GM23338 (cell line): ENCODE measurements around the gene TOMM5. TPM values are rescaled to one million over a fixed set of nuclear protein-coding genes. Genes with fewer than 3 reads are reported as not detected.

ENCODE experiments used
- ATAC-seq: fragments of 200-7000 bp; cut with Tn5 transposase; 3 replicates; pipeline ENCODE4 v1.9.1; 2020
- DNase-seq: peaks from one replicate; pipeline ENCODE4 v3.0.0-alpha.2; 2015; ENCODE audit warnings: low spot score
- H2AFZ ChIP-seq: fragments of 200-600 bp; sonication (generic); 2 replicates; pipeline ENCODE4 v1.8.0; 2016; ENCODE audit warnings: antibody characterized with exemption, mild to moderate bottlenecking, moderate library complexity
- H3F3A ChIP-seq: fragments of 200-600 bp; sonication (generic); replicated peaks from 2 replicates; pipeline ENCODE4 v1.8.0; 2017; ENCODE audit warnings: antibody characterized with exemption, mixed run types, low read depth
- H3K27ac ChIP-seq: fragments of 200-600 bp; sonication (generic); 2 replicates; pipeline ENCODE4 v1.6.1; 2016; ENCODE audit warnings: low read depth
- H3K27me3 ChIP-seq: fragments of 200-600 bp; sonication (generic); 2 replicates; pipeline ENCODE4 v1.8.0; 2016; ENCODE audit warnings: mild to moderate bottlenecking, mixed run types, moderate library complexity; ENCODE audit not compliant: insufficient read depth
- H3K36me3 ChIP-seq: fragments of 200-600 bp; sonication (generic); 2 replicates; pipeline ENCODE4 v1.8.0; 2016; ENCODE audit warnings: mild to moderate bottlenecking; ENCODE audit not compliant: insufficient read depth
- H3K4me1 ChIP-seq: fragments of 200-600 bp; sonication (generic); 2 replicates; pipeline ENCODE4 v1.8.0; 2016; ENCODE audit warnings: mild to moderate bottlenecking, moderate library complexity; ENCODE audit not compliant: insufficient read depth
- H3K4me2 ChIP-seq: fragments of 200-600 bp; sonication (generic); 2 replicates; pipeline ENCODE4 v1.7.1; 2017; ENCODE audit warnings: mixed run types
- H3K4me3 ChIP-seq: fragments of 200-600 bp; sonication (generic); 2 replicates; pipeline ENCODE4 v1.6.1; 2016; ENCODE audit warnings: mixed run types
- H3K79me2 ChIP-seq: fragments of 200-600 bp; sonication (generic); replicated peaks from 2 replicates; pipeline ENCODE4 v1.8.0; 2017; ENCODE audit warnings: mild to moderate bottlenecking; ENCODE audit not compliant: insufficient read depth
- H3K9me2 ChIP-seq: fragments of 200-600 bp; sonication (generic); 2 replicates; pipeline ENCODE4 v1.8.0; 2017; ENCODE audit not compliant: insufficient read depth
- H4K20me1 ChIP-seq: fragments of 200-600 bp; sonication (generic); replicated peaks from 2 replicates; pipeline ENCODE4 v1.8.0; 2017; ENCODE audit warnings: mild to moderate bottlenecking; ENCODE audit not compliant: insufficient read depth
- H3K27ac Mint-ChIP-seq: 2 replicates; pipeline ENCODE4 v1.8.0; 2020; ENCODE audit warnings: inconsistent platforms, mild to moderate bottlenecking, moderate library complexity, mixed read lengths
- H3K27me3 Mint-ChIP-seq: 3 replicates; pipeline ENCODE4 v1.8.0; 2022; ENCODE audit warnings: low read depth, mild to moderate bottlenecking, moderate library complexity, mixed read lengths, inconsistent platforms; ENCODE audit not compliant: insufficient read depth, poor library complexity
- H3K36me3 Mint-ChIP-seq: 3 replicates; pipeline ENCODE4 v1.8.0; 2021; ENCODE audit warnings: low read depth, mild to moderate bottlenecking, inconsistent platforms, moderate library complexity, mixed read lengths
- H3K4me1 Mint-ChIP-seq: 3 replicates; pipeline ENCODE4 v1.8.0; 2020; ENCODE audit warnings: mild to moderate bottlenecking, inconsistent platforms, mixed read lengths
- H3K4me3 Mint-ChIP-seq: 3 replicates; pipeline ENCODE4 v1.8.0; 2021; ENCODE audit warnings: moderate library complexity, mild to moderate bottlenecking, inconsistent platforms, mixed read lengths
- H3K9me3 Mint-ChIP-seq: 3 replicates; pipeline ENCODE4 v1.8.0; 2020; ENCODE audit warnings: moderate library complexity, mild to moderate bottlenecking, inconsistent platforms, mixed read lengths
- CREB1 ChIP-seq: fragments of 250-450 bp; sonication (Bioruptor Pico); IDR thresholded peaks from 2 replicates; pipeline ENCODE4 v1.5.0; 2020; ENCODE audit warnings: low read depth, mild to moderate bottlenecking, moderate library complexity
- EZH2phosphoT487 ChIP-seq: fragments of 200-600 bp; sonication (generic); IDR thresholded peaks from one replicate; pipeline ENCODE4 v1.8.1; 2018; ENCODE audit warnings: antibody characterized with exemption; ENCODE audit not compliant: unreplicated experiment
- JUNB ChIP-seq: IDR thresholded peaks from one replicate; pipeline ENCODE4 v1.6.1; 2016; ENCODE audit warnings: antibody characterized with exemption; ENCODE audit not compliant: unreplicated experiment
- POLR2AphosphoS5 ChIP-seq: IDR thresholded peaks from 2 replicates; pipeline ENCODE4 v1.6.1; 2016; ENCODE audit warnings: antibody characterized with exemption, low read depth
- STAT1 ChIP-seq: IDR thresholded peaks from one replicate; pipeline ENCODE4 v1.6.1; 2016; ENCODE audit warnings: antibody characterized with exemption; ENCODE audit not compliant: unreplicated experiment
- ZNF114 ChIP-seq: fragments of 250-450 bp; sonication (Bioruptor Pico); IDR thresholded peaks from 2 replicates; pipeline ENCODE4 v1.5.0; 2020; ENCODE audit warnings: mild to moderate bottlenecking, moderate library complexity
- polyA plus RNA-seq: library from polyadenylated mRNA; unstranded; fragments of >200 nt; fragmentation: Nextera tagmentation; extraction: Ambion mirVana; gene quantifications from 2 replicates; pipeline ENCODE4 v1.2.1, GENCODE V29; 2016
- total RNA-seq: library from RNA; depleted of rRNA; stranded (reverse); fragments of >200 nt; shearing (Covaris generic); gene quantifications from 2 replicates; pipeline ENCODE4 v1.2.3, GENCODE V29; 2014
- TF ChIP-seq, protein P1 (sequence below): IDR thresholded peaks from one replicate; pipeline ENCODE4 v1.6.1; 2018; ENCODE audit warnings: antibody characterized with exemption; ENCODE audit not compliant: unreplicated experiment
- TF ChIP-seq, protein P2 (sequence below), 2 experiments: fragments of 200-600 bp in 1 of 2; sonication (generic) in 1 of 2; conservative IDR thresholded peaks; 2 replicates each; pipeline versions ENCODE4 v1.5.1 to v1.6.1; 2016 to 2017; ENCODE audit warnings: antibody characterized with exemption in 2 of 2, low read depth in 2 of 2, mild to moderate bottlenecking in 2 of 2, moderate library complexity in 1 of 2
- TF ChIP-seq, protein P3 (sequence below): IDR thresholded peaks from 2 replicates; pipeline ENCODE4 v1.6.1; 2016; ENCODE audit warnings: antibody characterized with exemption

TOMM5 gene
- total and polyA plus RNA-seq, 2 experiments from 2014 or later = 158 to 529 TPM

DNA sequence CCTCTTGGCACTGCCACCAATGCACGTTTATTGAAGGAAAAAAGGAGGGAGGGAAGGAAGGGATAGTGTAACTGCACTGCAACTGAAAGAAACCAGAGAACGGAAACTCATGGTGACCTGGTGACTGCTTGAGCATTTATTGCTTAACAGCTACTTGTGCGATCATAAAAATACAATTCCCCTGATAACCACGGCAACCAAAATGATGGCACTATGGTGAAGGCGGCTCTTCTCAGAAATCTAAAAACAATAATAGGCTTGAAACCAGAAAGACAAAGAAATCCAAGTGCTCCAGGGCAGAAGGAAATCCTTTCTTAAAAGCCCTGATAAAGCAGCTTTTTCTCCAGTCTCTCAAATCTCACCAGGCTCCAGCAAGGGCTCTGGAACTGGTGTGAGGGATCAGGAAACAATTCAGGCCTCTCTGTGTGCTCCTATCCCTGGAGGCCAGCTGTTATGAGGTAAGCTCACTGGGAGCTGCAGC lies 18.1 kb downstream of the TOMM5 start:
- H3K9me2 ChIP-seq = no peaks in the 10 kb centered on the region
- DNase-seq (peak; percentile 32), ATAC-seq (peak; percentile 21; the same call in 2 of the 3 replicates)
- H3K4me3 ChIP-seq = no peak overlapping the region
- H3K27ac Mint-ChIP-seq = no peak overlapping the region
- H3K27ac ChIP-seq = no peak overlapping the region
- peaks cover 33% of the 10 kb centered on the region for H3K79me2 ChIP-seq
- H3K4me3 Mint-ChIP-seq = peak overlapping the region; percentile 9; the same call in 2 of the 3 replicates
- no peak overlapping the region for H2AFZ ChIP-seq
- peaks cover 21% of the 10 kb centered on the region for H3F3A ChIP-seq
- H3K4me1 Mint-ChIP-seq = peaks cover 44% of the 10 kb centered on the region
- peaks cover 22% of the 10 kb centered on the region for H3K4me1 ChIP-seq
- no peaks in the 10 kb centered on the region for H3K9me3 Mint-ChIP-seq
- H3K27me3 Mint-ChIP-seq = peaks cover 11% of the 10 kb centered on the region
- TF ChIP-seq, protein P1, sequence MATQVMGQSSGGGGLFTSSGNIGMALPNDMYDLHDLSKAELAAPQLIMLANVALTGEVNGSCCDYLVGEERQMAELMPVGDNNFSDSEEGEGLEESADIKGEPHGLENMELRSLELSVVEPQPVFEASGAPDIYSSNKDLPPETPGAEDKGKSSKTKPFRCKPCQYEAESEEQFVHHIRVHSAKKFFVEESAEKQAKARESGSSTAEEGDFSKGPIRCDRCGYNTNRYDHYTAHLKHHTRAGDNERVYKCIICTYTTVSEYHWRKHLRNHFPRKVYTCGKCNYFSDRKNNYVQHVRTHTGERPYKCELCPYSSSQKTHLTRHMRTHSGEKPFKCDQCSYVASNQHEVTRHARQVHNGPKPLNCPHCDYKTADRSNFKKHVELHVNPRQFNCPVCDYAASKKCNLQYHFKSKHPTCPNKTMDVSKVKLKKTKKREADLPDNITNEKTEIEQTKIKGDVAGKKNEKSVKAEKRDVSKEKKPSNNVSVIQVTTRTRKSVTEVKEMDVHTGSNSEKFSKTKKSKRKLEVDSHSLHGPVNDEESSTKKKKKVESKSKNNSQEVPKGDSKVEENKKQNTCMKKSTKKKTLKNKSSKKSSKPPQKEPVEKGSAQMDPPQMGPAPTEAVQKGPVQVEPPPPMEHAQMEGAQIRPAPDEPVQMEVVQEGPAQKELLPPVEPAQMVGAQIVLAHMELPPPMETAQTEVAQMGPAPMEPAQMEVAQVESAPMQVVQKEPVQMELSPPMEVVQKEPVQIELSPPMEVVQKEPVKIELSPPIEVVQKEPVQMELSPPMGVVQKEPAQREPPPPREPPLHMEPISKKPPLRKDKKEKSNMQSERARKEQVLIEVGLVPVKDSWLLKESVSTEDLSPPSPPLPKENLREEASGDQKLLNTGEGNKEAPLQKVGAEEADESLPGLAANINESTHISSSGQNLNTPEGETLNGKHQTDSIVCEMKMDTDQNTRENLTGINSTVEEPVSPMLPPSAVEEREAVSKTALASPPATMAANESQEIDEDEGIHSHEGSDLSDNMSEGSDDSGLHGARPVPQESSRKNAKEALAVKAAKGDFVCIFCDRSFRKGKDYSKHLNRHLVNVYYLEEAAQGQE = no peak
- TF ChIP-seq POLR2AphosphoS5 (no peak), ZNF114 (no peak), STAT1 (no peak)
- TF ChIP-seq, protein P2, sequence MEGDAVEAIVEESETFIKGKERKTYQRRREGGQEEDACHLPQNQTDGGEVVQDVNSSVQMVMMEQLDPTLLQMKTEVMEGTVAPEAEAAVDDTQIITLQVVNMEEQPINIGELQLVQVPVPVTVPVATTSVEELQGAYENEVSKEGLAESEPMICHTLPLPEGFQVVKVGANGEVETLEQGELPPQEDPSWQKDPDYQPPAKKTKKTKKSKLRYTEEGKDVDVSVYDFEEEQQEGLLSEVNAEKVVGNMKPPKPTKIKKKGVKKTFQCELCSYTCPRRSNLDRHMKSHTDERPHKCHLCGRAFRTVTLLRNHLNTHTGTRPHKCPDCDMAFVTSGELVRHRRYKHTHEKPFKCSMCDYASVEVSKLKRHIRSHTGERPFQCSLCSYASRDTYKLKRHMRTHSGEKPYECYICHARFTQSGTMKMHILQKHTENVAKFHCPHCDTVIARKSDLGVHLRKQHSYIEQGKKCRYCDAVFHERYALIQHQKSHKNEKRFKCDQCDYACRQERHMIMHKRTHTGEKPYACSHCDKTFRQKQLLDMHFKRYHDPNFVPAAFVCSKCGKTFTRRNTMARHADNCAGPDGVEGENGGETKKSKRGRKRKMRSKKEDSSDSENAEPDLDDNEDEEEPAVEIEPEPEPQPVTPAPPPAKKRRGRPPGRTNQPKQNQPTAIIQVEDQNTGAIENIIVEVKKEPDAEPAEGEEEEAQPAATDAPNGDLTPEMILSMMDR (conservative IDR thresholded peaks at IDR 0.05; ENCODE audit: low read depth in 2 of 2) = no peak
- H4K20me1 ChIP-seq = peaks cover 4% of the 10 kb centered on the region
- peak overlapping the region; percentile 99 for H3K4me2 ChIP-seq
- no peaks in the 10 kb centered on the region for H3K36me3 Mint-ChIP-seq
- H3K36me3 ChIP-seq = no peaks in the 10 kb centered on the region; the same call in 1 of the 2 replicates
- H3K27me3 ChIP-seq = no peaks in the 10 kb centered on the region

DNA sequence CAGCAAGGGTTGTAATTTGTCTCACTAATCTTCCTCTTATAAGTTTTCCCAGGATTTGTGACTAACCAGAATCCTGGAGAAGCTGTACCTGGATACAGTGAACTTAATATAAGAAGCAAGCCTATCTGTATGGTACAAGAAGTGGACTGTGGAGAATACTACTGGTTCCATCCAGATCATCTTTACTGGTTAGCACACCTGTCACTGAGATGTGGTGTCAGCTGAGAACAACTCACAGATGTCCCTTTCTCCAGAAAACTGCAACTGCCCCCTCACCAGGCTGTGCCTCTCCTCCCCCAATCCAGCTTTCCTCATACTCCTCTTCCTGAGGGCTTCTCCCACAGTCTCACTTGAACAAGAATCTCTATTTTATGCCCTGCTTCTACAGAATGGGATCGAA lies 21.1 kb downstream of the TOMM5 start:
- H3K9me3 Mint-ChIP-seq = no peaks in the 10 kb centered on the region
- H3K27me3 Mint-ChIP-seq = peaks cover 5% of the 10 kb centered on the region
- H3K4me1 ChIP-seq = peaks cover 18% of the 10 kb centered on the region

More for the DNA sequence above, 21.1 kb downstream of the TOMM5 start:
- no peak overlapping the region for H3K27ac Mint-ChIP-seq
- no peak for TF ChIP-seq EZH2phosphoT487
- TF ChIP-seq, protein P3, sequence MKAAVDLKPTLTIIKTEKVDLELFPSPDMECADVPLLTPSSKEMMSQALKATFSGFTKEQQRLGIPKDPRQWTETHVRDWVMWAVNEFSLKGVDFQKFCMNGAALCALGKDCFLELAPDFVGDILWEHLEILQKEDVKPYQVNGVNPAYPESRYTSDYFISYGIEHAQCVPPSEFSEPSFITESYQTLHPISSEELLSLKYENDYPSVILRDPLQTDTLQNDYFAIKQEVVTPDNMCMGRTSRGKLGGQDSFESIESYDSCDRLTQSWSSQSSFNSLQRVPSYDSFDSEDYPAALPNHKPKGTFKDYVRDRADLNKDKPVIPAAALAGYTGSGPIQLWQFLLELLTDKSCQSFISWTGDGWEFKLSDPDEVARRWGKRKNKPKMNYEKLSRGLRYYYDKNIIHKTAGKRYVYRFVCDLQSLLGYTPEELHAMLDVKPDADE = no peak
- TF ChIP-seq, protein P1 = no peak
- no peak for TF ChIP-seq CREB1 (CRISPR knock-in tag)
- no peak for TF ChIP-seq JUNB
- H4K20me1 ChIP-seq = no peaks in the 10 kb centered on the region; the same call in none of the 2 replicates
- no peak overlapping the region for H3K4me3 Mint-ChIP-seq
- peaks cover 32% of the 10 kb centered on the region for H3K4me1 Mint-ChIP-seq
- H3K9me2 ChIP-seq = no peaks in the 10 kb centered on the region
- peaks cover 6% of the 10 kb centered on the region; the same call in 1 of the 2 replicates for H3F3A ChIP-seq
- no peaks in the 10 kb centered on the region; the same call in 1 of the 2 replicates for H3K36me3 ChIP-seq
- H3K27me3 ChIP-seq = no peaks in the 10 kb centered on the region
- H3K4me2 ChIP-seq = no peak overlapping the region
- H3K4me3 ChIP-seq = no peak overlapping the region
- peaks cover 27% of the 10 kb centered on the region for H3K79me2 ChIP-seq
- ATAC-seq (no peak), DNase-seq (no peak)
- no peak overlapping the region for H2AFZ ChIP-seq
- no peak overlapping the region for H3K27ac ChIP-seq
- no peaks in the 10 kb centered on the region for H3K36me3 Mint-ChIP-seq
